Measurements from ENCODE around the gene TGFA.

The TGFA gene

DNA sequence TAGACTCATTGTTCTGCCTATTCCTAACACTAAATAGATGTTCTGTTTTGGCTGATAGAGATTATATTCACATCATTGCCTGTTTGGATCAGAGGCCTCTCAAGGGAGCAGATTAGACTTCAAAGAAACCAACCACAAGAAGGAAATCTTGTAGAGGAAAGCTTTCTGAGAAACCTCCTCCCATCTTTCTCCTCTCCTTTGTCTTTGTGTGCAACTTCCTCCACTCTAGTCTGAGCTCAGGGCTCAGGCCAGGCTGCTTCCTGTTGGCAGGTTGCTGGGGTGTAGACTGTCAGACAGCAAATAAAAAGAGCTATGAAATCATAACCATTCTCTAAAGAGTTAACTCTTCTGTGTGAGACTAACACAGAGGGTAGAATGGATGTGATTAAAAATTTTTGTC lies 113.0 kb downstream of the TGFA start:
- Histone ChIP-seq H3K9me3 (no peaks in the 10 kb centered on the region), H3K27me3 (no peaks in the 10 kb centered on the region), H3K4me3 (ENCODE audit: low read depth, low read length) (no peak overlapping the region), H3K4me1 (no peaks in the 10 kb centered on the region), H3K36me3 (no peaks in the 10 kb centered on the region)
- no peak for DNase-seq
- TF ChIP-seq, protein P1, sequence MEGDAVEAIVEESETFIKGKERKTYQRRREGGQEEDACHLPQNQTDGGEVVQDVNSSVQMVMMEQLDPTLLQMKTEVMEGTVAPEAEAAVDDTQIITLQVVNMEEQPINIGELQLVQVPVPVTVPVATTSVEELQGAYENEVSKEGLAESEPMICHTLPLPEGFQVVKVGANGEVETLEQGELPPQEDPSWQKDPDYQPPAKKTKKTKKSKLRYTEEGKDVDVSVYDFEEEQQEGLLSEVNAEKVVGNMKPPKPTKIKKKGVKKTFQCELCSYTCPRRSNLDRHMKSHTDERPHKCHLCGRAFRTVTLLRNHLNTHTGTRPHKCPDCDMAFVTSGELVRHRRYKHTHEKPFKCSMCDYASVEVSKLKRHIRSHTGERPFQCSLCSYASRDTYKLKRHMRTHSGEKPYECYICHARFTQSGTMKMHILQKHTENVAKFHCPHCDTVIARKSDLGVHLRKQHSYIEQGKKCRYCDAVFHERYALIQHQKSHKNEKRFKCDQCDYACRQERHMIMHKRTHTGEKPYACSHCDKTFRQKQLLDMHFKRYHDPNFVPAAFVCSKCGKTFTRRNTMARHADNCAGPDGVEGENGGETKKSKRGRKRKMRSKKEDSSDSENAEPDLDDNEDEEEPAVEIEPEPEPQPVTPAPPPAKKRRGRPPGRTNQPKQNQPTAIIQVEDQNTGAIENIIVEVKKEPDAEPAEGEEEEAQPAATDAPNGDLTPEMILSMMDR (IDR thresholded peaks at IDR 0.05; ENCODE audit: low read depth, low read length): no peak

DNA sequence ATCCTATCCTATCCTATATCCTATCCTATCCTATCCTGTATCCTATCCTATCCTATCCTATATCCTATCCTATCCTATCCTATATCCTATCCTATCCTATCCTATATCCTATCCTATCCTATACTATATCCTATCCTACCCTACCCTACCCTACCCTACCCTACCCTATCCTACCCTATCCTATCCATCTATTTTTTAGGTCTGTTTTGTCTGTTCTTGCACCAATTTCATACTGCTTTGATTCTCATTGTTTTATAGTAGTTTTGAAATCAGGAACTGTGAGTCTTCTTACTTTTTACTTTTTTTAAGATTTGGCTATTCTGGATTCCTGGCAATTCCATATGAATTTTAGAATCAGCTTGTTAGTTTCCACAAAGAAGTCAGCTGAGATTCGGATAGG lies 118.5 kb downstream of the TGFA start:
- Histone ChIP-seq H3K27me3 (no peaks in the 10 kb centered on the region), H3K36me3 (no peaks in the 10 kb centered on the region), H3K4me1 (no peaks in the 10 kb centered on the region), H3K9me3 (no peaks in the 10 kb centered on the region), H3K4me3 (ENCODE audit: low read depth, low read length) (no peak overlapping the region)
- TF ChIP-seq, protein P1 (IDR thresholded peaks at IDR 0.05; ENCODE audit: low read depth, low read length): no peak
- DNase-seq: no peak

DNA sequence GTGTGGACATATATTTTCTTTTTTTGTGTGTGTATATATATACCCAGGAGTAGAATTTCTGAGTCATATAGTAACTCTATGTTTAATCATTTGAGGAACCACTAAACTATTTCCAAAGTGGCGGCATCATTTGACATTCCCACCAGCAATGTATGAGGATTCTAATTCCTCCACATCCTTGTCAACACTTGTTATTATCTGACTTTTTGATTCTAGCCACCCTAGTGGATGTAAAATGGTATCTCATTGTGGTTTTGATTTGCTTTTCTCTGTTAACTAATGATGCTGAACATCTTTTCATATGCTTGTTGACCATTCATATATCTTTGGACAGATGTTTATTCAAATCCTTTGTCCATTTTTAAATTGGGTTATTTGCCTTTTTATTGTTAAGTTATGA lies 120.3 kb downstream of the TGFA start:
- no peaks in the 10 kb centered on the region for H3K4me1 ChIP-seq
- H3K36me3 ChIP-seq: no peaks in the 10 kb centered on the region
- H3K27me3 ChIP-seq: no peaks in the 10 kb centered on the region
- no peak for DNase-seq
- TF ChIP-seq, protein P1 (IDR thresholded peaks at IDR 0.05; ENCODE audit: low read depth, low read length): no peak
- no peak overlapping the region for H3K4me3 ChIP-seq (ENCODE audit: low read depth, low read length)
- H3K9me3 ChIP-seq: no peaks in the 10 kb centered on the region

DNA sequence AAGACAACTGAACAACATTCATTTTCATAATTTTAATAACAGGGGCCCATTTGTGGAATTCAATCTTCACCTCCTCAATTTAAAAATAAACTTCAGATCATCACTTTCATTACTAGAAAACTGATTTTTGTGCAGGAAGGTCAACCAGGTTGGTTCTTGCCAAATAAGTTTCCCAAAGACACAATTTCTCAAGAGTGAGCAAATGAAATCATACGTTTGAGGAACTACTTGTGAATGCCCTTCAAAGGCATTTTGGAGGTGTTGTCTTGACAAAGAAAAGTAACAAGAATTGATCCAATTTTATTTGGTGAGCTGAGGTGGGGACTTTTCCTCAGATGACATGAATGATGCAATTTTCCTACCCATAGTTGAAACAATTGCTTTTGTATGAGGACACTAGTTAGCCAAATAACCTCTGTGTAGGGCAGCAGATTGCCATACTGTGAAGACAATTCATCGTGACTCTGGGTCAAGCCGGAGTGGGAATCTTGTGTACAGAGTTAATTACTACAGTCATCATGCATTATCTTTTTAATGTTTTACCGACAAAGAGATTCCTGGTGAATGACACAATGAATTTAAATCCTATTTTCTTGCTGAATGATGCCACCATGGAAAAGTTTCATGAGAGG lies 121.8 kb downstream of the TGFA start:
- DNase-seq: no peak
- Histone ChIP-seq H3K4me3 (ENCODE audit: low read depth, low read length) (no peak overlapping the region), H3K4me1 (no peaks in the 10 kb centered on the region), H3K36me3 (no peaks in the 10 kb centered on the region), H3K27me3 (no peaks in the 10 kb centered on the region), H3K9me3 (no peaks in the 10 kb centered on the region)
- TF ChIP-seq, protein P1 (IDR thresholded peaks at IDR 0.05; ENCODE audit: low read depth, low read length): no peak

DNA sequence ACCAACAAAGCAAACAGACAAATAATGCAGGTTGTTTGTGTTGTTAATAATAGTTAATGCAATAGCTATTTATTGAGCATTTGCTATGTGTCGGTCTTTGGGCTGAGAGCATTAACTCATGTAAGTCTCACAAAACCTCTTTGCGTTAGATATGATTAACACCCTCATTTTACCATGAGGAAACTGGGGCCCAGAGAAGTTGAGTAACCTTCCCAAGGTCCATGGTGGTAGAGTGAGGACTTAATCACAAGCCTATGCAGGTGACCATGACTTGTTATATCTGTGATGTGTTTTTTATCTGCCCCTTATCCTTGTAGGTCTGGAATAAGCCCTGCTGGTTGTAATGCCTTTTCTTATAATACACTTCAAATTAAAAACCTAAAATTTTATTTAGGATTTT lies 127.3 kb downstream of the TGFA start:
- H3K36me3 ChIP-seq: no peaks in the 10 kb centered on the region
- TF ChIP-seq, protein P1 (IDR thresholded peaks at IDR 0.05; ENCODE audit: low read depth, low read length): no peak
- no peaks in the 10 kb centered on the region for H3K4me1 ChIP-seq
- H3K4me3 ChIP-seq (ENCODE audit: low read depth, low read length): no peak overlapping the region
- no peaks in the 10 kb centered on the region for H3K9me3 ChIP-seq
- no peaks in the 10 kb centered on the region for H3K27me3 ChIP-seq
- DNase-seq: no peak

DNA sequence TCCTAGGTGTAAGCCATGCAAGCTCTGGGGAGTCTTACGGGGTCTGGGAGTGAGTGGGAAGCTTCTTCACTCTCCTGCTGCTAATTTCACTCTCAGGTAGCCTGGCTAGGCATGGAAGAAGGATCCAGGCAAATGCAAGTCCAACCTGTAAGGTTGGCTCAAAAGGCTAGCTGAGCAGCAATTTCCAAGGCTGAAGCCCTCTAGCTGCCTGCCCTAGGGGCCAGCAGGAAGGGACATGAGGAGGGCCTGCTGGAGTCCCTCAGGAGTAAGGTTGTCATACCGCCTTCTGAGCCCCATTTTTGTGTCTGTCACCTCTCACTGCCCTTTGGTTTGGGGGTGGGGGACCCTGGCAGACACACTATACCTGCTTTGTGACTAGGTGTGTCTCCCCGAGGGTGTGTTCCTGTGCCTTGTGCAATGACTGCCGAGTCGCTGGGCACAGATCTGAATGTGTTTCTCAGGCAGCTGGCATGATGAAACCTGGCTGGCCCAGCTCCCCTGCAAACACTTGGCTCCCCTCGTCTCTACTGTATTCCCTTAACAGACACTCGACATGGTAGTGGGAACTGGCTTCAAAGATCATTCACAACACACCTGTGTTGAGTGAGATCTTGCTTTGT lies 127.8 kb downstream of the TGFA start:
- H3K4me1 ChIP-seq: no peaks in the 10 kb centered on the region
- H3K27me3 ChIP-seq: no peaks in the 10 kb centered on the region
- TF ChIP-seq, protein P1 (IDR thresholded peaks at IDR 0.05; ENCODE audit: low read depth, low read length): no peak
- no peak for DNase-seq
- no peaks in the 10 kb centered on the region for H3K9me3 ChIP-seq
- no peaks in the 10 kb centered on the region for H3K36me3 ChIP-seq
- H3K4me3 ChIP-seq (ENCODE audit: low read depth, low read length): no peak overlapping the region
